HG02759 (cell line): Measurements from ENCODE around the gene RANBP3.
"Not testable (repeated sequence)": the region's sequence is repeated elsewhere in the genome, so short reads cannot be mapped to it uniquely, and the experiment has no call there.

Source experiments
- ATAC-seq: cut with Tn5 transposase; IDR thresholded peaks from one replicate; pipeline ENCODE4 v1.9.1; 2021; ENCODE audit warnings: mild to moderate bottlenecking, moderate library complexity; ENCODE audit not compliant: unreplicated experiment

Gene RANBP3

DNA sequence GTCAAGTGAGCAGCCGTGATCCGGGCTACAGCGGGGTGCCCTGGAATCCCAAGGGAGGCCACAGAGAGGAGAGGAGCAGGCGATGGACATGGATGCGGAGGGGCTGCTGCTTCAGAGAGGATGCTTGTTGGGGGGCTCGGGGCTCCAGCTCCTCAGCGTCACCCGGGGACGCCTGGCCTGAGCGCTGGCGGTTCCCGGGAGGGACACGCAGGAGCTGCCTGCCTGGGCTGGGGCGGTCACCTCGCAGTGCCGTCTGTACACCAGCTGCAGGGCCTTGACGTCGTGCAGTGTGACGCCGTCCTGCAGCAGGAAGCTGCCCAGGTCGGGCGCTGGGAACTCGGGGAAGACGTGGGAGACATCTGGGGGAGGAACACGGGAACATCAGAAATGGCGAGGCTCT is 29.9 kb upstream of the RANBP3 start:
- ATAC-seq: no peak

DNA sequence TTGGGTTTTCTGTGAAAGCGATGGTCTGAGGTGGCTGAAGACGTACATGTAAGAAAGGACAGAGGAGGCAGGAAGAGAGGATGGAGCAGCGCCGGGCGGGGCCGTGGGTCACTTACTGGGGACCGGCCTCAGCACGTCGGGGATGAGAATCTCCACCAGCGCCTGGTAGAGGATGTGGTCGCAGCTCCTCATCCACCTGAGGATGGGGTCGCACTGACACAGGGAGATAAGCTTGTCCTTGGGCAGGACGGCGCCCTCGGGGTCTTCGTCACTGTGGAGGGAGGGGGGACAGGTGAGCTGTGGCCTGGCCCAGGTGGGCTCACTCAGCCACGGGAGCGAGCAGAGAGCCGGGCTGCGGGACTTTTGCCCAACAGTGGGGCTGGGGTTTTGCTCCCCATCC is 29.0 kb upstream of the RANBP3 start:
- ATAC-seq: no peak

DNA sequence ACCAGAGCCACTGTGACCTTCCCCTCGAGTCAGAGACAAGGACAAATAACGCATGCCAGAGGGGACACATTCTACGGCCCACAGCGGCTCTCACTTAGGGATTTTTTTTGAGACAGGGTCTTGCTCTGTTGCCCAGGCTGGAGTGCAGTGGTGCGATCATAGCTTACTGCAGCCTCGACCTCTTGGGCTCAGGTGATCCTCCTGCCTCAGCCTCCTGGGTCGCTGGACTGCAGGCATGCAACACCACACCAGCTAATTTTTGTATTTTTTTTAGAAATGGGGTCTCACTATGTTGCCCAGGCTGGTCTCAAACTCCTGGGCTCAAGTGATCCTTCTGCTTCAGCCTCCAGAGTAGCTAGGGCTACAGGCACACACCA is 28.1 kb upstream of the RANBP3 start:
- ATAC-seq: not testable (repeated sequence)

DNA sequence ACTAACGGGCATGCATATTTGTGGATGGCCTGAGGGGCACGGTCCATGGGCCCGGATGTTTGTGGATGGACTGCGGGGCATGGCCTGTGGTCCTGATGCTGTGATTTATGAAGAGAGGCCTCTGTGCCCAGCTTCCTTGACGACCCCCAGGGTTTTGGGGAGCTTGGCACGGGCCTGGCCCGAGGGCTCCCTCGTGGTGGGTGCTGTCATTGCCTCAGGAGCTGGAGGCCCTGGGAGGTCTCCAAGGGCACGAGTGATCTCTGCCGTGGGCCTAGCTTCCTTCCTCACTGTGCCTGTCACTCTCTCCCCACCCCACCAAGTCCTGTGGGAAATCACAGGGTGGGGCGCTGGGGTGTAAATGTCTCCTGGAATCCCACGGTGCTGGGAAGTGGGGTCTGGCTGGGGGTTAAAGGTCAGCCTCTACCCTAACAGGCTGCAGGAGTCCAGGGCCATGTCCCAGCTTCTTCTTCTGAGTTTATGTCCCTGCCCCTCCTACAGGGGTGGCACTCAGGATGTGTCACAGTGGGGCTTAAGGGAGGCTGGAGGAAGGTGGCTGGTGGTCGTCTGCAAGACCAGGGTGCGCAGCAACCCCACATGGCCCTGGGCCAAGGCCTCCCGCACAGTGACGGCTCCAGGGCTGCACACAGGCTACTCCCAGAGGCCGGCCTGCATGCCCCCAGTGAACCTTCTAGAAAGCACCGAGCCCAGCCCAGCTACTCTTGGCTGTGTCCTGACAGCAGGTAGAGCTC is 27.6 kb upstream of the RANBP3 start:
- ATAC-seq: no peak

DNA sequence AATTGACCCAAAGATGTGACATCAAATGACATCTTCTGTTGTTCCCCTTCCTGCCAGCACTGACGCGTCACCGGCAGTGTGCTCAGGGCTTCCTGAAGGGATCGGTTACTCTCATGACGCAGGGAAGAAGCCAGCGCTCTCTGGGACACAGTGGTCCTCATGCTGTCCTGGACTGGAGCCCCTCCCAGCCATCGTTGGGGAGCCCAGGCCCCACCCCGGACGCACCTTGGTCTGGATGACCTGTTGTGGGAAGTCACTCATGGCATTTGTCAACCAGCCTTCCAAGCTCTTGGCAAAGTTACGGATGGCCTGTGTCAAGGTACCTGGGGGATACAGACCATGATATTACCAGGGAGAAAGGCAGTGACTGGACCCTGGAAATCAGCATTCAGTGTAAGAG is 26.0 kb upstream of the RANBP3 start:
- no peak for ATAC-seq

DNA sequence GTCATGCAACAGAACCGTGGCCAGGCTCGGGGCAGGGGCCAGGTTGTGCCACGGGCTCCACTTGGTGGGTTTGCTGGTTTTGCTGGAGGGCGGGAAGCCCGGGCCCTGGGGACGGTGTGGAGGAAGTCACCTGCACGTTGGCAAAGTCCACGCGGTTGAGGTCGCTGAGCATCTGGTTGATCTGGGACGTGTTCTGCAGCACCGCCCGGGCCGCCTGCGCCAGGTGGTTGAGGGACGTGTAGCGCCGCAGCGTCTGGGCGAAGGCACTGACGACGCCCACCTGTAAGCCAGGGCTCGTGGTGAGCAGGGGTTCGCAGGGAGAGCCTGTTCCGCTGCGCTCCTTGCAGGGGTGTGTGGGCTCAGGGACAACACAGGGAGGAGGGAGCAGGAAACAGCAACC is 24.7 kb upstream of the RANBP3 start:
- no peak for ATAC-seq

DNA sequence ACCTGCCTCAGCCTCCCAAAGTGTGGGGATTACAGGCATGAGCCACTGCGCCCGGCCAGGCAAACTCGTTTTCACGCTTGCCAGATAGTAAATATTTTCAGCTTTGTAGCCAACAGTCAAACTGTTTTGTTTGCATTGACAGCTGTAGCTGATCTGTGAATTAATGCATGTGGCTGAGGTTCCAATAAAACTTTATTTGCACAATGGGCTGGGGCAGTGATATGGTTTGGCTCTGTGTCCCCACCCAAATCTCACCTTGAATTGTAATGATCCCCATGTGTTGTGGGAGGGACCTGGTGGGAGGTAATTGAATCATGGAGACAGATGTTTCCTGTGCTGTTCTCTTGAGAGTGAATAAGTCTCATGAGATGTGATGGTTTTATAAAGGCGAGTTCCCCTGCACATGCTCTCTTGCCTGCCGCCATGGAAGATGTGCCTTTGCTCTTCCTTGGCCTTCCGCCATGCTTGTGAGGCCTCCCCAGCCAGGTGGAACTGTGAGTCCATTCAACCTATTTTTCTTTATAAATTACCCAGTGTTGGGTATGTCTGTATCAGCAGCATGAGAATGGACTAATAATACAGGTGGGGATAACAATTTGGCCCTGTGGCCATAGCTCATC is 22.4 kb upstream of the RANBP3 start:
- ATAC-seq: no peak

DNA sequence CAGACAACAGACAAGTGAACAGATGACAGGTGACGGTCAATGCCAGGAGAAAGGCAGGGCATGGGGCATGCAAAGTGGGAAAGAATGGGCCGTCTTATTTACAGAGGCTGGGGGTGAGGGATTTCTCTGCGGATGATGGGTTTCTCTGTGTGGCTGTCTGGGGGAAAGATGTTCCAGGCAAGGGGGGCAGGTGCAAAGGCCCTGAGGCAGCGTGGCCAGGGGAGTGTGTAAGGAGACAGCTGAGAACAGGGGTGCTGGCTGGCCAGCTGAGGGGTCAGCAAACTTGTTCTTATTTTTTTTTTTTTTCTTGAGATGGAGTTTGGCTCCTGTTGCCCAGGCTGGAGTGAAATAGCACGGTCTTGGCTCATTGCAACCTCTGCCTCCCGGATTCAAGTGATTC is 21.8 kb upstream of the RANBP3 start:
- no peak for ATAC-seq

DNA sequence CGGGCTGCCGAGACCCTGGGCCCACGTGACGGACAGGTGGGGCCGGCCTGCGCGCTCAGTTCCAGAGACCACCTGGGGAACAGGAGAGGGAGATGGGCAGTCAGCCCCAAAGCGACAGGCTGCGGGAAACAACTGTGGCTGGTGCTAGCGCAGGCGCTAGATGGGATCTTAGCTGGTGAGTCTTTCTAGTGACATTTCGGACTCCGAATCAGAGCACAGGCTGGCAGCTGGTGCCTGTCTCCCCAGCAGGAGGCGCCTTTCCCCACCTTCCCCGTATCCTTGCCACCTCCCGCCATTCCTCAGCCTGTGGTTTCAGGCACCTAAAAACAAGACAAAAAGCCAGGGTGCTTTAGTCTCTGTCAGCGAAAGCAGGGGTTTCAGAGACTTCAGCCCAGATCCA is 19.4 kb upstream of the RANBP3 start:
- ATAC-seq: no peak

DNA sequence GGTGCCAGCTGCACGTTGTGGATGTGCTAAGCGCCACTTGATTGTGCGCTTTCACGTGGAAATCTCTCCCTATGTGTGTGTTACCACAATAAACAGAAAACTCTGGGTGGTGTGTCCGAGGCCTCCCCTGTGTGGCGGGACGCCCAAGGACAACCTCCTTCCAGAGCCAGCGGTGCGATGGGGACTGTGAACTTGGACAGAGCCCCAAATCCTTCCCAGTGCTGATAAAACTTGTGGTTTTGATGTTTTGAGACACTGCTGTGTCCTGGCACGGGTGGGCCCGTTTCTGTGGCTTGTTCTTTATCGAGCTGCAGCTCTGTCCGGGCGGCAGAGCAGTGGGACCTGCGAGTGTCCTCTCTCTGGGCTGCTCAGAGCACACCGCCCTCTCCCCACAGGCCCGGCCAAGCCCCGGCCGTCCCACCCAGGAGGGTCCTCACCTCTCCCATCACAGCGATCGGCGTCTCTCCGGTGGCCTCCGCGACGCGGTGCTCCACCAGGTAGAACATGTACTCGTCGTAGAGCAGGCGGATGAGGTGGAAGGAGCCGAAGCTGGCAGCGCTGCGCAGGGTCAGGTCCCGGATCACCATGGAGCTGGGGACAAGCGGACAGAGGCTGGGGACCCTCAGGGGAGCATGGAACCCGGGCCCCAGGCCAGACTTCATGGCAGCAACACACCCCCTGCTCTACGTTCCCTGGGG is 18.8 kb upstream of the RANBP3 start:
- ATAC-seq: no peak

DNA sequence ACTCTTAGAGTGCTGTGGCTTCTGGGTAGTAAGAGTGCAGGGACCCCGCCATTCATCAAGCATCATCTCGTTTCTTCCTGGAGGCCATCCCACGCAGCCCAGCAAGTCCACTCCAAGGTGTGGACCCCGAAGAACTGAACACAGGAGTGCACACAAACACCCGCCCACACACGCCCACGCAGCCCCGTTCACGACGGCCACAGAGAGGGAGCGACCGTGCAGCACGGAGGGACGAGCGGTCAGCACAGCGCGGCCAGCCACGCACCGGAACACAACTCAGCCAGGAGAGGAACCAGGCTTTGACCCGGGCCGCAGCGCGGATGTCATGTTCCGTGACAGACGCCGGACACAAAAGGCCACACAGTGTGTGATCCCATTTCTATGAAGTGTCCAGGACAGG is 18.2 kb upstream of the RANBP3 start:
- no peak for ATAC-seq

DNA sequence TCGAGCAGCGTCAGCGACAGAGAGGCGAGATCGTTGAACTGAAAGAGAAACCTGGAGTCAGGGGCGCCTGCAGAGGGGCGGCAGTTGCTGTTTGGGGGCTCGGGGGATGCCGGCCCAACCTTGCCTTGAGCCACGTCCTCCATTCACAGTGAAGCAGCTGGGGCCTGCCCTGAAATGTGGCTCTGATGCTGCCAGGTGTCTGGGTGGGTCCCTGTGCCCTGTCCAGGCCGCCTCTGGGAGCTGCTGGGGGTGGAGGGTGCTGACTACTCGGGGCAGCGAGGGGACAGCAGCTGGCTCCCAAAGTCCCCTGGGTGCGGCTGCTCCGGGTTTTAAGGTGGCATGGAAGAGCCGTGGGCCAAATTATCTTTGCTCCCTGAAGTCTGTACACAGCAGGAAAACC is 17.7 kb upstream of the RANBP3 start:
- ATAC-seq: no peak

DNA sequence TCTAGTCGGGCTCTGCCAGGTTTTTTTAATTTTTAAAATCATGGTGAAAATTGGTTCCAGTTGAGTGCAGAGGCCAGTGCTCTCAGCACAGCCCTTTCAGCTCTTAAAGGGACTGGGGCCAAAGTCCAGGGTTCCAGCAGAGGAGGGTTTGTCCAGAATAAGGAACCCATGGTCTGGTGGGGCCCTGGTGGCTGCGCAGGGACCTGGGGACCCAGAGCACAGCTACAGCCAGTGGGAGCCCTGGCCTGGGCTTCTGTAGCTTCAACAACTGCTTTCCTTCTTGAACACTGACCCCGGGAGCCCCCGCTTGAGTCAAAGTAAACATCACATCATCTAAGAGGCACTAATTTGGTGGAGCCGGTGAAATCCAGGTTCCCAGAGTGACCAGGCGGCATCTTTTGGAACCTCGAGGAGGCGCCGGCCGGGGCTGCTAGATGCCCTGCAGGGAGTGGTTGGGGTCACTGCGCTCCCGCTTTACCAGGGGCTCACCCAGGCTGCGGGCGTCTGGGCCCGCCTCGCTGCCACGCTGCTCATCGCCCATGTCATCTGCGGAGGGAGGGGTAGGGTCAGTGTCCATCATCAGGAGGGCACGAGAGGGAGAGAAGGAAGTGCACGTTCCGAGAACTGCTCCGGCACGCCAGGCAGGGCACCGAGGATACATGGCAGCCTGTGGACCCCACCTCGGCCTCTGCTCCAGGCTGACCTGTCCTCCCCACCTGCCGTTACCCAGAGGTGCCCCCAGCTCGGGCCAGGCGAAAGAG is 16.6 kb upstream of the RANBP3 start:
- no peak for ATAC-seq

DNA sequence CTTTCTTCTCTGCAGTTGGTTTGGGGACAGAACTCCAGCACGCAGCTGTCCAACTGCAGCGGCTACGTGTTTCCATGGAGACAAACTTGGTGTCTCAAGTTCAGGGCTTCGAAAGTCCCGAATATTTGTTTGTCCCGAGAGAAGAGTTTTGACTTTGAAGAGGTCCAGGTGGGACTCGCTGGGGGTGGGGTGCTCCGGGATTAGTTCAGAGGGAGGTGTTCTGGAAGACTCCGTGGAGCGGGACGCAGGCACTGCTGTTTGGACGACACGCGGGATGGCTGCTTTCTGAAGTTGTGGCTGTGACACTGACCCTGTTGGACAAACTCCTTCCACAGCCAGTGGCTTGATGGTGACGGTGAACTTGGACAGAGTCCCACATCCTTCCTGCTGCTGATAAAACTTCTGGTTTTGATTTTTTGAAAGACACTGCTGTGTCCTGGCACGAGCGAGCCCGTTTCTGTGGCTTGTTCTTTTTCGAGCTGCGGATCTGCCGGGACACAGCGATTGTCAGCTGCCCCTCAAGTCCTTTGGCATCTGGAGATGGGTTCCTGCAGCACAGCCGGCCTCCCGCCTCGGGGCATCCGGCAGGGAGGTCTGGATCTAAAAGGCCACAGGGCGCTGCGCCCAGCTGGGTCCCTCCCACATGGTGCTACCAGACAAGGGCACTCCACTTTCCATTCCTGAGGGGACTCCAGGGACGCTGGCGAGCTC is 15.9 kb upstream of the RANBP3 start:
- ATAC-seq: no peak

DNA sequence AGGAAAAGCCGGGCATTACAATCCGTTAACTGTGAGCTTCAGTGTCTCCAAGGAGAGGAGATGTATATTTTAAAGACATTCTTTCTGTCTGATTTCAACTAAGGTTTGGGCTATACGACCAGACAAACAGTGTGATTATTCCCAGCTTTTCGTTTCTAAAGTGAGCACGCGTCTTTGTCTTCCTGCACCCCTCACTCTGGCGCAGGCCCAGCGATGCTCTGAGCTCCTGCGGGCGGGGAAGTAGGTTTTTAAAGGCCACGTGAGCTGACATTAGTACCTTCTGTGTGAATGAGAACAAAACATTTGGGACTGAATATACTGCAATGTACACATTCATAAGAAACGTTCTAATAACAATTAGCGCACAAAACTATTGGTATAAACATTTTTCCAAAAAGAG is 15.3 kb upstream of the RANBP3 start:
- ATAC-seq: no peak

DNA sequence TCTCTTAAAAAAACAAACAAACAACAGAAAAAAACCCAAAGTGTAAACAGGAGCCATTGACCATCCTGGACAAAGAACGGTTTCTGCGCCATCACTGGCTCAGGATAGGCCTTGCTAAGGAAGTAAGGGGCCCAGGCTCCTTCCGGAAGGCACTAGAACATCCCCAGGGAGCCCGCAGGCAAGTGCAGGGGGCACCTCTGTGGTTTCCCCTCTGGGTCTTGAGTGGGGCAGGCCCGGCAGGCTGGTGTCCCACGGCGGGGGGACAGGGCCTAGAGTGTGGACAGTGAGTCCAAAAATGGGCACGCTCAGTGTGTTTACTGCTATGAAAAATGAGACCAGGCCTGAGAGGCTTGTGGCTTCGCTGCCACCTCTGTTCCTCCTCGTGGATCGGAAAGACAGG is 14.8 kb upstream of the RANBP3 start:
- ATAC-seq: no peak

DNA sequence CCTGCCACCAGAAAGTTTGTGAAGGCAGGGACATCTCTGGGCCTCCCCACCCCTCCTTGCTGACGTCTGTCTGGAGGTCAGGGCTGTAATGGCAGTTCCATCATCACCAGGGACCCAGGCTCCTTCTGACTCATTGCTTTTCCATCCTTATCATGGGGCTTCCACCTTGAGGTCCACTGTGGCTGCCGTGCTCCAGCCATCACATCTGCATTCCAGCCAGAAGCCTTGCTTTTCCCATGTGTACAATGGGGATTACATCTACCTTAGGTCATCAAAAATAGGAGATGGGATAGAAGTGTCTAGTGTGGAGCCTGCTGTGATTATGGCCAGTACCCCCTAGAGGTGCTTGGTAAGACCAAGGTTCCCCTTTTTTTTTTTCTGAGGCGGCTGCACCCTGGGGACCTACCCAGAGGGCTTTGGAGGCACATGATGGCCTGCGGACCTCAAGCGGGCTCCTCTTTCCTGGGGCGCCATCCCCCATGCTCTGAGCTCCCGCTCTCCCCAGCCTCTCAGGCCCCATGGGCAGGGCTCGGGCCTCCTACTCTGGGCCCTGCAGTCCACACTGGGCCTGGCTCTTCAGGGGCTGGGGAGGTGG is 13.4 kb upstream of the RANBP3 start:
- ATAC-seq: no peak

DNA sequence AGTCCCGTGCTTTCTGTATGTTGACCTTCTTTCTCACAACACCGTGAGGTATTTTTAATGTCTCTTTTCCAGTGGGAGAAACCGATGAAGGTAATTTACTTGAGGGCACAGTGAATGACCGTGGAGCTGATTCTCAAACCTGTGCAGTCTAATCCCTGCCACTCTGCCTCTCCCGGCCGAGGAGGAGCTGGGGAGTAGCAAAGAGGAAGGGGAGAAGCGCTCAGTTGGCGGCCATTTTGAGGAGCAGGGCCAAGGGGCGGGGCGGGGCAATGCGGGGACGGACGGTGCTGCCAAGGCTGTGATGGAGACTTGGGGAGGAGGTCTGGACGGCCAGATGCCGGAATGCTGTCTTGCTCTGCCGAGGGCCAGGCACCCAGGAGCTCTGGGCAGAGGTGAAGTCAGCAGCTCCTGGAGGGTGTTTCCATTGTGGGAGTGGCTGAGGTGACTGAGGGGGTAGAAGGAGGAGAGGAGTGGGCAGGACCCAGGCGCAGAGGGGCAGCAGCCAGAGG is 12.4 kb upstream of the RANBP3 start:
- ATAC-seq: no peak

DNA sequence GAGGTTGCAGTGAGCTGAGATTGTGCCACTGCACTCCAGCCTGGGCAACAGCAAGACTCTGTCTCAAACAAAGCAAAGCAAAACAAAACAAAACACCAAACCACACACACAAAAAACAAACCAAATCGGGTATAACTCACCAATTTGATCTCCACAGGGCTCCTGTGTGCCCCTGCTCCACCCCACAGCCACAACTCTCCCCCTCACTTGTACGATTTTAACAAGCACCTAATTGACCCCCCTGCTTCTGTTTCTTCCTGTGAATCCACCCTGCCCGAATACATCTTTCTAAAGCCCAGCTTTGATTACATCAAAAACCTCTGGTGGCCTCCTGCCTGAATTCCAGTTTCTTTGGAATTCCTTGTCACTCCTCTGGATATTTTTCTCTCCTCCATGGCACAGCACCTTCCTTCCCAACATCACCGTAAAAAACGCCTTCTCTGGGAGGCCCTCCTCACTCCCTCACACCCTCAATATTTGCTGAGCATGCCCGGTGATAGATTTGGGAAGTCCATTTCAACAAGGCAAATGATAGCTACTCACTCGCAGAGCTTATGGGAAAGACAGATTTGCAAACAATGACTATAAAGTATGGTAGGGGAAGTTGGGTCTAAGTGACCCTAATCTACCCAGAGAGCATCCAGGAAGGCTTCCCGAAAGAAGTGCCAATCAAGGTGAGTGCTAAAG is 11.6 kb upstream of the RANBP3 start:
- ATAC-seq: no peak
